ENCODE measurements around the gene PRPF40A.

Gene PRPF40A

GRCh38 chr2:152648336-152648735 lies 68.9 kb downstream of the PRPF40A start:
- DNase-seq = no peak

GRCh38 chr2:152647552-152647951 lies 69.7 kb downstream of the PRPF40A start:
- no peak for DNase-seq

- no peak for DNase-seq
Observed at GRCh38 chr2:152646775-152647174, 70.5 kb downstream of the PRPF40A start.

GRCh38 chr2:152646264-152646663 lies 71.0 kb downstream of the PRPF40A start:
- DNase-seq = no peak

- no peak for DNase-seq
Observed at GRCh38 chr2:152644189-152644873, 72.9 kb downstream of the PRPF40A start.

- DNase-seq = no peak
Observed at GRCh38 chr2:152638590-152638989, 78.7 kb downstream of the PRPF40A start.

- no peak for DNase-seq
Observed at GRCh38 chr2:152638056-152638455, 79.2 kb downstream of the PRPF40A start.

- no peak for DNase-seq
Observed at GRCh38 chr2:152637251-152637650, 80.0 kb downstream of the PRPF40A start.

GRCh38 chr2:152635635-152636298 lies 81.5 kb downstream of the PRPF40A start:
- no peak for DNase-seq

- DNase-seq = no peak
Observed at GRCh38 chr2:152632736-152633135, 84.5 kb downstream of the PRPF40A start.

- no peak for DNase-seq
Observed at GRCh38 chr2:152630466-152630865, 86.8 kb downstream of the PRPF40A start.

- DNase-seq = no peak
Observed at GRCh38 chr2:152629202-152629601, 88.1 kb downstream of the PRPF40A start.

GRCh38 chr2:152627351-152627957 lies 89.8 kb downstream of the PRPF40A start:
- DNase-seq = no peak

GRCh38 chr2:152626911-152627339 lies 90.3 kb downstream of the PRPF40A start:
- DNase-seq = no peak

- no peak for DNase-seq
Observed at GRCh38 chr2:152624805-152625204, 92.5 kb downstream of the PRPF40A start.

- DNase-seq = no peak
Observed at GRCh38 chr2:152623775-152624174, 93.5 kb downstream of the PRPF40A start.

- no peak for DNase-seq
Observed at GRCh38 chr2:152623076-152623740, 94.1 kb downstream of the PRPF40A start.

- DNase-seq = no peak
Observed at GRCh38 chr2:152622219-152622618, 95.0 kb downstream of the PRPF40A start.

- DNase-seq = no peak
Observed at GRCh38 chr2:152620985-152621384, 96.3 kb downstream of the PRPF40A start.

GRCh38 chr2:152620208-152620607 lies 97.1 kb downstream of the PRPF40A start:
- DNase-seq = no peak

GRCh38 chr2:152618193-152618564 lies 99.1 kb downstream of the PRPF40A start:
- no peak for DNase-seq

GRCh38 chr2:152617456-152618192 lies 99.6 kb downstream of the PRPF40A start:
- no peak for DNase-seq

- no peak for DNase-seq
Observed at GRCh38 chr2:152615177-152615576, 102.1 kb downstream of the PRPF40A start.
